Loucy (cell line): Measurements from ENCODE around the gene POU2F3.

ENCODE experiments used
- CTCF ChIP-seq: fragments of 200-600 bp; sonication (generic); conservative IDR thresholded peaks from 2 replicates; pipeline ENCODE4 v1.5.1; 2014; ENCODE audit warnings: mild to moderate bottlenecking, antibody characterized with exemption, low read length
- EZH2phosphoT487 ChIP-seq: fragments of 200-600 bp; IDR thresholded peaks from 2 replicates; pipeline ENCODE4 v1.6.1; 2018; ENCODE audit warnings: antibody characterized with exemption, mild to moderate bottlenecking, moderate library complexity, borderline replicate concordance

- no peak for TF ChIP-seq CTCF
- TF ChIP-seq EZH2phosphoT487 = no peak
Measured at GRCh38 chr11:120215634-120216033, 24.3 kb upstream of the POU2F3 start.
